ENCODE measurements around the gene MADD.

MADD gene

DNA sequence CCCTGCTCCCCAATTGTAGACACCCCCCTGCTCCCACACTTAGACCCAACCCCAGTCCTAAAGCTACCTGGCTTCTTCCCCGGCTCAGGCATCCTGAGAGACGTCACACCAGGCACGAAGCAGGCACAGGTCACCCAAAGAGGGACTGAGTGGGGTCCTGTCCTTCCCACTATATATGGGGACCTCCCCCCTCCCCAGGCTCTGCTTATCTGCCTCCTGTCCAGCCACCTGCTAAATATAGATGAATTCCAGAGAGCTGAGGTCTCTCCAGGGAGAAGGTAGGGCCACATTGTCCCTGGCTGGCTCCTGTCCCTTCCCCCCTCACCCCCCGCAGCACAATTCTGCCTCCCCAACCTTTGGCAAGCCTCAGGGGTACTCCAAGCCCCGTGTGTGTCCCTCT, 82.6 kb downstream of the MADD start, which contains the start of gene MYBPC3:
MYBPC3 (minus strand) TSS at position 147 of the 400 bp plus-strand sequence; CDS start at position 92, 55 bp downstream.
- TF ChIP-seq, protein P1, sequence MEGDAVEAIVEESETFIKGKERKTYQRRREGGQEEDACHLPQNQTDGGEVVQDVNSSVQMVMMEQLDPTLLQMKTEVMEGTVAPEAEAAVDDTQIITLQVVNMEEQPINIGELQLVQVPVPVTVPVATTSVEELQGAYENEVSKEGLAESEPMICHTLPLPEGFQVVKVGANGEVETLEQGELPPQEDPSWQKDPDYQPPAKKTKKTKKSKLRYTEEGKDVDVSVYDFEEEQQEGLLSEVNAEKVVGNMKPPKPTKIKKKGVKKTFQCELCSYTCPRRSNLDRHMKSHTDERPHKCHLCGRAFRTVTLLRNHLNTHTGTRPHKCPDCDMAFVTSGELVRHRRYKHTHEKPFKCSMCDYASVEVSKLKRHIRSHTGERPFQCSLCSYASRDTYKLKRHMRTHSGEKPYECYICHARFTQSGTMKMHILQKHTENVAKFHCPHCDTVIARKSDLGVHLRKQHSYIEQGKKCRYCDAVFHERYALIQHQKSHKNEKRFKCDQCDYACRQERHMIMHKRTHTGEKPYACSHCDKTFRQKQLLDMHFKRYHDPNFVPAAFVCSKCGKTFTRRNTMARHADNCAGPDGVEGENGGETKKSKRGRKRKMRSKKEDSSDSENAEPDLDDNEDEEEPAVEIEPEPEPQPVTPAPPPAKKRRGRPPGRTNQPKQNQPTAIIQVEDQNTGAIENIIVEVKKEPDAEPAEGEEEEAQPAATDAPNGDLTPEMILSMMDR (IDR thresholded peaks at IDR 0.05; ENCODE audit: borderline replicate concordance, insufficient read depth, low read depth, low read length): no peak
- H3K4me3 ChIP-seq (ENCODE audit: low read depth, low read length): no peak within 1 kb of the TSS

DNA sequence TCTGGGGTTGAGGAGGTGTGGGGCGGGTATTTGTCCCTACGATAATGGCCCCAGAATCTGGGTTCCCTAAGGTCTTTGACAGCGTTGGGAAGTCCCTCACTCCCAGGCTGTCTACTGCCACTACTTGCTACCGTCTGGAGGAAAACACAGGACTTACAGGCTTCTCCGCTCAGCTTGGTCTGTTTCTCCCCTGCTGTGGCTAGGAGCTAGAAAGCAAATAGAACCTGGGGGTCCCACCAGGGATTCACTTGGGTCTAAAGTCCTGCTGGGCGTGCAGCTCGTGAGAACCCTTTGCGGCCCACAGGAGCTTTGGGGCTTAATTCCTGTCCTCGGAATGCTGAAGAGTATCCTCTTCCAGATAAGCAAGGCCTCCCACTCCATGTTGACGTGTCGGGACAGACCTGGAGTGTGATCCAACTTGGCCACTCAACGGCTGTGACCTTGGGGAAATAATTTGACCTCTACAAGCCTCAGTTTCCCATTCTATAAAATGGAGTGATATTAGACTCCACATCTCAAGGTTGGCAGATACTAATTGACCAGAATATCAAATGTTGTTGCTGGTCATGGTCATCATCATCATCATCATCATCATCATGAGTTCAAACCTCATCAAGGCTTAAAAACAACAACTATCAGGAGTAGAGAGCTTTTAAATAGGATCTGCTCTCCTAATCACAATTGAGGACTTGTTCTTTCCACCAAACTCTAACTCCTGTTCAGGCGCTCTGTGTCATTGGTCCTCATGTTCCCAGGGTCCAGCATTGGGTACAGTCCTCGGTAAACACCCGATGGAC, 84.2 kb downstream of the MADD start:
- TF ChIP-seq, protein P1 (IDR thresholded peaks at IDR 0.05; ENCODE audit: borderline replicate concordance, insufficient read depth, low read depth, low read length): no peak
- no peak overlapping the region for H3K4me3 ChIP-seq (ENCODE audit: low read depth, low read length)

DNA sequence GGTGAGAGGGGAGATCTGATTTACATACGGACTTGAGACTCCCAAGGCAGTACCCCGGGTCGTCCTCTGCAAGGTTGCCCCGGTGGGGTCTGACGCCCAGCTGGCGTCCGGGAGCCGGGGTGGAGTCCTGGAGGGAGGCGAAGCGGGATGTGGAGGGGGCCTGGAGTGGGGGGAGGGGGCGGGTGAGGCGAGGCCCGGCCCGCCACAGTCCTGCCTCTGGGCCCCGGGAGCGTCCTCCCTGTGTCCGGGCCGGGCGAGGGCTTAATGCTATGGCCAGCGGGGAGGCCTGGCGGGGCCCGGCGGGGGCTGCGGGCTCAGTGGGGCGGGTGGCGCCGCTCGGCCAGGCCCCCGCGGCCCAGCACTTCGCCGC, 85.0 kb downstream of the MADD start:
- H3K4me3 ChIP-seq (ENCODE audit: low read depth, low read length): no peak overlapping the region
- TF ChIP-seq, protein P1 (IDR thresholded peaks at IDR 0.05; ENCODE audit: borderline replicate concordance, insufficient read depth, low read depth, low read length): no peak

DNA sequence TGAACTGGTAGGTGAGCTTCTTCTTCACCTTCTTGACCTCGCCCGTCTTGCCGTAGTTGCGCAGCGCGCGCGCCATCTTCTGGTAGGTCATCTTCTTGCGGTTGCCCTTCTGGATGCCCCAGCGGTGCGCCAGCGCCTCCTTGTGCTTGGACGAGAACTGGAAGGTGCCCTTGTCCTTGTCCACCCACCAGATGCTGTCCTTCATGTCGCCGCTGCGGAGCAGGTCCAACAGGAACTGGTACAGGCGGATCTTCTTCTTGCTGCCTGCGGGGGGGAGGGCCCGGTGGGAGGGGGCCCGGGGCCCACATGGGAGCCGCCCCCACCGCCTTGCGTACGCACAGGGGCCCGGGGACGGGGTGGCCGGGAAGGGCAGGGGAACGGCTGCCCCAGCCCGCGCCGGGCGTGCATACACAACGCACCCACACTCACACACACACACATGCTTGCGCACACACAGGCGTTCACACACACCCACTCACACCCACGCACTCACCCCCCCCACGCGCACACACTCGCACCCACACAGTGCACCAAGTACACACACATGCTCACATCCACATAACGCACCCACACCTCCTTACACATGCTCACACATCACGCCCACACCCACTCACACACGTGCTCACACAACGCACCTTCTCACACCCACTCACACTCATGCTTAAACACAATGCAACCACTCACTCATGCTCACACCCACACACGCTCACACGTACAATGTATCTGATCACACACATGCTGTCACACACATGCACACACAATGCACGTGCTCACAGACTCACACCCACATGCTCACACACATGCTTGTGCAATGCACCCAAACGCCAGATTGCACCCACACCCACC, 85.6 kb downstream of the MADD start:
- TF ChIP-seq, protein P1 (IDR thresholded peaks at IDR 0.05; ENCODE audit: borderline replicate concordance, insufficient read depth, low read depth, low read length): peak; percentile 29; the same call in 1 of the 2 replicates
- no peak overlapping the region for H3K4me3 ChIP-seq (ENCODE audit: low read depth, low read length)

DNA sequence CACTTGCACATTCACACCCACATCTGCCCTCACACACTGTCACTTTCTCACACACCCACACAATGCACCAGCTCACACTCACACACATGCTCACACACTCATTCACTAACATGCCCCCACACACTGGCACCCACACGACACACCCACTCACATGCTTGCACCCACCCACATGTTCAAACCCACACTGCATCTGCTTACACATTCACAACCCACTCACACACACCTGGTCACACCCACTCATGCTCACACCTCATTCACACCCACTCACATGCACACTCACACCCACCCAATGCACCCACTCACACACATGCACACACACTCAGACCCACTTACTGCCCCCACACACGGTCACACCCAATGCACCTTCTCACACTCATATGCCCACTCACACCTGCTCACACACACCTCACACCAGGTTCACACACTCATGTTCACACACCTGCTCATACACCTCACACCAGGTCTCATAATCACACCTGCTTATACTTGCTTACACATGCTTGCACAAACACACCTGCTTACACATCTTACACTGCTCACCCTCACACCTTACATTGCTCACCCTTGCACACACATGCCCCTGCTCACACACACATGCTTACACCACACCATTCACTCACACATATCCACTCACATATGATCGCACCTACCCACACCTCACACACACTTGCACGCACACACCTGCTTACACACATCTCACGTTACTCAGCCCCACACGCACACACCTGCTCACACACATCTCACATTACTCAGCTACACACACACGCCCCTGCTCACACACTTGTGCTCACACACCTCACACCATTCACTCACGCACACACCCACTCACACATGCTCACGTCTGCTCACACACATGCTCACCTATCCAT, 86.4 kb downstream of the MADD start:
- TF ChIP-seq, protein P1 (IDR thresholded peaks at IDR 0.05; ENCODE audit: borderline replicate concordance, insufficient read depth, low read depth, low read length): no peak

DNA sequence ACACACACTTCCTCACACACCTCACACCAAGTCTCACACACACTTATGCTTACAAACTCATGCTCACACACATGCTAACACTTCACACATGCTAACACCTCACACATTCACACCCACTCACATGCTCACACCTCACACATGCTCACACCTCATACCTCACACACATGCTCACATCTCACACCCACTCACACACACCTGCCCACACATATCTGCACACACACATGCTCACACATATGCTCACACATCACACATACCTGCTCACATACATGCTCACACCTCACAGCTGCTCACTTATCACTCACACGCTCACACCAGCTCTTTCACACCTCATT, 87.0 kb downstream of the MADD start:
- TF ChIP-seq, protein P1 (IDR thresholded peaks at IDR 0.05; ENCODE audit: borderline replicate concordance, insufficient read depth, low read depth, low read length): no peak
- H3K4me3 ChIP-seq (ENCODE audit: low read depth, low read length): no peak overlapping the region

More for the DNA sequence above, 86.4 kb downstream of the MADD start:
- no peak overlapping the region for H3K4me3 ChIP-seq (ENCODE audit: low read depth, low read length)
